ENCODE measurements around the gene EGFLAM.

DNA sequence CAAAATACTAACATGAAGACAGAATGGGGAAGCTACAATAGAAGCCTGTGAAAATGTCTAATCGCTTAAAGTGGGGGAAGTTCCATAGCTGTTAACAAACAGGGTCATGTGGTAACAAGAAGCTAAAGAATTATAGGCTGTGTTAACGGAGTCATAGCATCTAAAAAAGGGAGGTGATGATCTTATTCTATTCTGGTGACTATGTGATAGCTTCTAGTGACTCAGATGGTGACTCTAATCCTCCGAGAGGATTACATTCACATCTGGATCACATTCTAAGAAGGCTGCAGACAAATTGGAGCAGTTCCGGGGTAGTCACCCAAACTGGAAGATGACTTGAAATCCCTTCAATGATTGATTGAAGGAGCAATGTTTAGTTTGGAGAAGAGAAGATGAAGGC lies 156.0 kb downstream of the EGFLAM start:
- TF ChIP-seq STAT1 (IDR thresholded peaks at IDR 0.05; ENCODE audit: unreplicated experiment) (no peak), EZH2 (IDR thresholded peaks at IDR 0.05; ENCODE audit: low read depth, unreplicated experiment) (no peak)
- TF ChIP-seq, protein P1, sequence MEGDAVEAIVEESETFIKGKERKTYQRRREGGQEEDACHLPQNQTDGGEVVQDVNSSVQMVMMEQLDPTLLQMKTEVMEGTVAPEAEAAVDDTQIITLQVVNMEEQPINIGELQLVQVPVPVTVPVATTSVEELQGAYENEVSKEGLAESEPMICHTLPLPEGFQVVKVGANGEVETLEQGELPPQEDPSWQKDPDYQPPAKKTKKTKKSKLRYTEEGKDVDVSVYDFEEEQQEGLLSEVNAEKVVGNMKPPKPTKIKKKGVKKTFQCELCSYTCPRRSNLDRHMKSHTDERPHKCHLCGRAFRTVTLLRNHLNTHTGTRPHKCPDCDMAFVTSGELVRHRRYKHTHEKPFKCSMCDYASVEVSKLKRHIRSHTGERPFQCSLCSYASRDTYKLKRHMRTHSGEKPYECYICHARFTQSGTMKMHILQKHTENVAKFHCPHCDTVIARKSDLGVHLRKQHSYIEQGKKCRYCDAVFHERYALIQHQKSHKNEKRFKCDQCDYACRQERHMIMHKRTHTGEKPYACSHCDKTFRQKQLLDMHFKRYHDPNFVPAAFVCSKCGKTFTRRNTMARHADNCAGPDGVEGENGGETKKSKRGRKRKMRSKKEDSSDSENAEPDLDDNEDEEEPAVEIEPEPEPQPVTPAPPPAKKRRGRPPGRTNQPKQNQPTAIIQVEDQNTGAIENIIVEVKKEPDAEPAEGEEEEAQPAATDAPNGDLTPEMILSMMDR (conservative IDR thresholded peaks at IDR 0.05; ENCODE audit: low read depth in 2 of 2) = no peak

All from GM23338 (cell line).